HepG2 (cell line): ENCODE measurements around the gene C1orf35. TPM values are rescaled to one million over a fixed set of nuclear protein-coding genes. Genes with fewer than 3 reads are reported as not detected.
A peak's percentile ranks its signal among the peaks of the same experiment; 100 is the strongest.

Source experiments
- CAMTA2 ChIP-seq: sonication (generic); formaldehyde crosslinking; IDR thresholded peaks from 2 replicates; pipeline ENCODE4 v1.4.0; 2020; ENCODE audit warnings: mild to moderate bottlenecking, missing genetic modification reagents, borderline replicate concordance
- CBX2 ChIP-seq, 2 experiments: fragments of 200-600 bp in 1 of 2; sonication (generic); formaldehyde crosslinking in 1 of 2; IDR thresholded peaks; 2 replicates each; pipeline versions ENCODE4 v1.7.0 to v1.8.1; 2018 to 2022; ENCODE audit warnings: low read depth in 2 of 2, low read length in 1 of 2, mild to moderate bottlenecking in 1 of 2, missing genetic modification reagents in 1 of 2
- DZIP1 ChIP-seq: sonication (generic); formaldehyde crosslinking; IDR thresholded peaks from 2 replicates; pipeline ENCODE4 v1.5.0; 2020; ENCODE audit warnings: mild to moderate bottlenecking, missing genetic modification reagents
- FOXC1 ChIP-seq: sonication (generic); formaldehyde crosslinking; IDR thresholded peaks from 2 replicates; pipeline ENCODE4 v1.8.0; 2022; ENCODE audit warnings: mild to moderate bottlenecking, missing genetic modification reagents, borderline replicate concordance
- HDAC2 ChIP-seq: sonication (generic); formaldehyde crosslinking; IDR thresholded peaks from 2 replicates; pipeline ENCODE4 v1.4.0; 2020; ENCODE audit warnings: missing genetic modification reagents
- IRF1 ChIP-seq: sonication (generic); formaldehyde crosslinking; IDR thresholded peaks from 2 replicates; pipeline ENCODE4 v1.4.0; 2020; ENCODE audit warnings: low read depth, mild to moderate bottlenecking, missing genetic modification reagents
- JUNB ChIP-seq: sonication (generic); formaldehyde crosslinking; IDR thresholded peaks from 2 replicates; pipeline ENCODE4 v1.8.0; 2022; ENCODE audit warnings: missing genetic modification reagents, mild to moderate bottlenecking, borderline replicate concordance
- LRRFIP1 ChIP-seq: sonication (generic); formaldehyde crosslinking; conservative IDR thresholded peaks from 2 replicates; pipeline ENCODE4 v1.4.0; 2020; ENCODE audit warnings: missing genetic modification reagents
- MXI1 ChIP-seq: IDR thresholded peaks from 3 replicates; pipeline ENCODE4 v1.6.1; 2012; ENCODE audit warnings: low read depth, low read length, inconsistent platforms, borderline replicate concordance
- NFATC3 ChIP-seq: sonication (generic); formaldehyde crosslinking; IDR thresholded peaks from 2 replicates; pipeline ENCODE4 v1.5.1; 2020; ENCODE audit warnings: mild to moderate bottlenecking, missing genetic modification reagents
- NR2F2 ChIP-seq: IDR thresholded peaks from 2 replicates; pipeline ENCODE4 v1.6.1; 2012; ENCODE audit warnings: low read depth, inconsistent platforms, borderline replicate concordance
- PPARG ChIP-seq: conservative IDR thresholded peaks from 2 replicates; pipeline ENCODE4 v1.6.1; 2016; ENCODE audit warnings: missing biosample characterization, missing genetic modification reagents
- RARG ChIP-seq: sonication (generic); formaldehyde crosslinking; IDR thresholded peaks from 2 replicates; pipeline ENCODE4 v1.4.0; 2020; ENCODE audit warnings: low read depth, mild to moderate bottlenecking, missing genetic modification reagents
- SATB2 ChIP-seq: sonication (generic); formaldehyde crosslinking; IDR thresholded peaks from 2 replicates; pipeline ENCODE4 v1.5.0; 2020; ENCODE audit warnings: missing genetic modification reagents
- TBX3 ChIP-seq: fragments of 450-650 bp; IDR thresholded peaks from 2 replicates; pipeline ENCODE4 v1.6.1; 2017; ENCODE audit warnings: antibody characterized with exemption, mild to moderate bottlenecking, inconsistent platforms, borderline replicate concordance
- ZBTB20 ChIP-seq: sonication (generic); formaldehyde crosslinking; IDR thresholded peaks from 2 replicates; pipeline ENCODE4 v1.8.1; 2023; ENCODE audit warnings: missing genetic modification reagents, low read depth, mild to moderate bottlenecking, borderline replicate concordance
- ZNF552 ChIP-seq: sonication (generic); formaldehyde crosslinking; IDR thresholded peaks from 2 replicates; pipeline ENCODE4 v1.9.0; 2022; ENCODE audit warnings: missing genetic modification reagents, mild to moderate bottlenecking, borderline replicate concordance
- ZNF746 ChIP-seq: sonication (generic); formaldehyde crosslinking; IDR thresholded peaks from 2 replicates; pipeline ENCODE4 v1.8.0; 2022; ENCODE audit warnings: mild to moderate bottlenecking, missing genetic modification reagents
- ZNF780A ChIP-seq: sonication (generic); formaldehyde crosslinking; IDR thresholded peaks from 2 replicates; pipeline ENCODE4 v1.8.0; 2022; ENCODE audit warnings: mild to moderate bottlenecking, missing genetic modification reagents, moderate library complexity
- polyA plus RNA-seq, 8 experiments: library from polyadenylated mRNA; depleted of rRNA in 3 of 8; stranded (reverse) in 7 of 8; unstranded in 1 of 8; fragments of >200 nt; fragmentation: Illumina TruSeq in 4 of 8; extraction: Trizol in 4 of 8; gene quantifications; 2 replicates each; pipeline versions ENCODE4 v1.2.1 to v1.2.3, GENCODE V29; 2011 to 2016; ENCODE audit warnings: low read depth in 4 of 8, missing spikeins in 1 of 8, mixed read lengths in 1 of 8; ENCODE audit not compliant: insufficient read depth in 1 of 8
- total RNA-seq, 5 experiments: library from RNA; depleted of rRNA; stranded (reverse); fragments of >200 nt; fragmentation: Illumina TruSeq; extraction: Trizol; gene quantifications; 2 replicates each; pipeline ENCODE4 v1.2.3, GENCODE V29; 2016; ENCODE audit warnings: low read depth in 1 of 5
- TF ChIP-seq, protein P1 (sequence below): sonication (generic); formaldehyde crosslinking; IDR thresholded peaks from 2 replicates; pipeline ENCODE4 v1.8.1; 2023; ENCODE audit warnings: missing genetic modification reagents, inconsistent platforms, borderline replicate concordance

The C1orf35 gene
- total and polyA plus RNA-seq, 2 of the 13 experiments (the other 11 are each of a cell fraction or from before 2014, with no cell fraction given): 8.1 to 19.3 TPM

DNA sequence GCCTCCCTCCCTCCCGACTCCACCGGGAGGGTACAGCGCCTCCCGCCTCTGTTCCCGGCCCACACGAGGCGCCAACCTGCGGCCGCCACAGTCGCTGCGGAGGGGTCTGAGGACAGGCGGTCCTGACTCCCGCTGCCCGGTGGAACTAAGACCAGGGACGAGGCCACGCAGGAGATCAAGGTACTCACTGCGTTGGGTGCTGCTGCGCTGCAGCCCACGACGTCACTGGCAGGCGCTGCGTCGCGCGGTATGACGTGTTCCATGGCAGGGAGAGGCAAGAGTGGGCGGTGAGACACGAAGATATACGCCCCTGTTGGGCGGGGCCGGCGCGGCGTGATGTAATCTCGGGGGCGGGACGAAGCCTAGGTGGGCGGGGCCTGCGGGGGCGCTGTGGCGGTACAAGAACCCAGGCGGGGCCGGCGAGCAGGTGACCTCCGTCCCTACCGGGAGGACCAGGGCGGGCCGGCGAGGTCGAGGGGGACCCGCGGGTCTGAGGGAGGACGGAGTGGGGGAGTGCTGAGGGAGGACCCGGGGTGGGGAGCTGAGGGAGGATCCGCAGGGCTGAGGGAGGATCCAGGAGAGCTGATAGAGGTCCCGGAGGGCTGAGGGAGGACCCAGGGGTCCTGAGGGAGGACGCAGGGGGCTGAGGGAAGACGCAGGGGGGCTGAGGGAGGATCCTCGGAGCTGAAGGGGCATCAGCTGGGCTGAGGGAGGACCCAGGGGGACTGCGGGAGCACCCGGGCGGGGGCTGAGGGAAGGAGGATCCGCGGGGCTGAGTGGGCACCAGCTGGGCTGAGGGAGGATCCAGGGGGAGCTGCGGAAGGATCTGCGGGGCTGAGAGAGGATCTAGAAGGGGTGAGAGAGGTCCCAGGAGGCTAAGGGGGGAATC is 6.2 kb upstream of the C1orf35 start, which contains the start of gene MRPL55 (continued):
- TF ChIP-seq DZIP1 (CRISPR knock-in tag): no peak
- TF ChIP-seq NFATC3 (CRISPR knock-in tag): no peak; the same call in 1 of the 2 replicates
- TF ChIP-seq ZNF552 (CRISPR knock-in tag): 0 out of 2 replicates have a peak, but pooled peaks have one; percentile 62
- TF ChIP-seq ZBTB20 (CRISPR knock-in tag): no peak
- TF ChIP-seq RARG (CRISPR knock-in tag): no peak
- no peak for TF ChIP-seq CBX2 (IDR thresholded peaks at IDR 0.05; ENCODE audit: low read depth, low read length)
- TF ChIP-seq CBX2 (CRISPR knock-in tag; IDR thresholded peaks at IDR 0.05; ENCODE audit: low read depth): no peak
- TF ChIP-seq, protein P1, sequence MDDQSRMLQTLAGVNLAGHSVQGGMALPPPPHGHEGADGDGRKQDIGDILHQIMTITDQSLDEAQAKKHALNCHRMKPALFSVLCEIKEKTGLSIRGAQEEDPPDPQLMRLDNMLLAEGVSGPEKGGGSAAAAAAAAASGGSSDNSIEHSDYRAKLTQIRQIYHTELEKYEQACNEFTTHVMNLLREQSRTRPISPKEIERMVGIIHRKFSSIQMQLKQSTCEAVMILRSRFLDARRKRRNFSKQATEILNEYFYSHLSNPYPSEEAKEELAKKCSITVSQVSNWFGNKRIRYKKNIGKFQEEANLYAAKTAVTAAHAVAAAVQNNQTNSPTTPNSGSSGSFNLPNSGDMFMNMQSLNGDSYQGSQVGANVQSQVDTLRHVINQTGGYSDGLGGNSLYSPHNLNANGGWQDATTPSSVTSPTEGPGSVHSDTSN (CRISPR knock-in tag): no peak
- no peak for TF ChIP-seq LRRFIP1 (CRISPR knock-in tag)
- no peak for TF ChIP-seq ZNF780A (CRISPR knock-in tag)
- TF ChIP-seq JUNB (CRISPR knock-in tag): no peak
- TF ChIP-seq MXI1: peak; percentile 94; the same call in 2 of the 3 replicates
- no peak for TF ChIP-seq ZNF746 (CRISPR knock-in tag)
- peak; percentile 92 for TF ChIP-seq HDAC2
- no peak for TF ChIP-seq CAMTA2 (CRISPR knock-in tag)
- peak; percentile 92 for TF ChIP-seq FOXC1 (CRISPR knock-in tag)
- no peak; the same call in 1 of the 2 replicates for TF ChIP-seq PPARG (CRISPR knock-in tag)
- TF ChIP-seq TBX3: peak; percentile 29; the same call in 1 of the 2 replicates
- TF ChIP-seq IRF1: 0 out of 2 replicates have a peak, but pooled peaks have one; percentile 36
- no peak; the same call in 1 of the 2 replicates for TF ChIP-seq NR2F2
- TF ChIP-seq SATB2 (CRISPR knock-in tag): no peak
